ENCODE data around the gene INPP5A.

- TF ChIP-seq CTCF (IDR thresholded peaks at IDR 0.05 in 2 of 3, conservative IDR thresholded peaks at IDR 0.05 in 1 of 3; ENCODE audit: control insufficient read depth in 2 of 3, extremely low read depth in 1 of 3, insufficient read depth in 1 of 3, low read depth in 3 of 3, low read length in 3 of 3) (no peak), ZZZ3 (IDR thresholded peaks at IDR 0.05; ENCODE audit: control insufficient read depth, insufficient read length, low read depth) (no peak), POLR2A (IDR thresholded peaks at IDR 0.05; ENCODE audit: low read depth, low read length) (no peak), ZBTB40 (IDR thresholded peaks at IDR 0.05; ENCODE audit: borderline replicate concordance) (no peak)
- TF ChIP-seq, protein P1, sequence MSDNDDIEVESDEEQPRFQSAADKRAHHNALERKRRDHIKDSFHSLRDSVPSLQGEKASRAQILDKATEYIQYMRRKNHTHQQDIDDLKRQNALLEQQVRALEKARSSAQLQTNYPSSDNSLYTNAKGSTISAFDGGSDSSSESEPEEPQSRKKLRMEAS (IDR thresholded peaks at IDR 0.05; ENCODE audit: low read depth, low read length) = no peak
- TF ChIP-seq, protein P2, sequence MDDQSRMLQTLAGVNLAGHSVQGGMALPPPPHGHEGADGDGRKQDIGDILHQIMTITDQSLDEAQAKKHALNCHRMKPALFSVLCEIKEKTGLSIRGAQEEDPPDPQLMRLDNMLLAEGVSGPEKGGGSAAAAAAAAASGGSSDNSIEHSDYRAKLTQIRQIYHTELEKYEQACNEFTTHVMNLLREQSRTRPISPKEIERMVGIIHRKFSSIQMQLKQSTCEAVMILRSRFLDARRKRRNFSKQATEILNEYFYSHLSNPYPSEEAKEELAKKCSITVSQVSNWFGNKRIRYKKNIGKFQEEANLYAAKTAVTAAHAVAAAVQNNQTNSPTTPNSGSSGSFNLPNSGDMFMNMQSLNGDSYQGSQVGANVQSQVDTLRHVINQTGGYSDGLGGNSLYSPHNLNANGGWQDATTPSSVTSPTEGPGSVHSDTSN (IDR thresholded peaks at IDR 0.05; ENCODE audit: insufficient replicate concordance, low read depth, low read length) = no peak
Observed at GRCh38 chr10:132514821-132515520, 22.6 kb upstream of the INPP5A start.

Measured in GM12878 (cell line).